Hepatocyte (in vitro differentiated cells): Measurements from ENCODE around the gene DCAF16. TPM values are rescaled to one million over a fixed set of nuclear protein-coding genes. Genes with fewer than 3 reads are reported as not detected.

Experiments used
- DNase-seq: peaks from one replicate; pipeline ENCODE4 v3.0.0-alpha.2; 2016; ENCODE audit warnings: low spot score
- H2AFZ ChIP-seq: fragments of 200-600 bp; sonication (generic); 2 replicates; pipeline ENCODE4 v1.6.0; 2016; ENCODE audit warnings: antibody characterized with exemption, mild to moderate bottlenecking
- H3K27ac ChIP-seq: fragments of 200-600 bp; sonication (generic); 2 replicates; pipeline ENCODE4 v1.5.1; 2016; ENCODE audit warnings: mild to moderate bottlenecking
- H3K27me3 ChIP-seq: fragments of 200-600 bp; sonication (generic); 2 replicates; pipeline ENCODE4 v1.6.1; 2016
- H3K36me3 ChIP-seq: fragments of 200-600 bp; sonication (generic); replicated peaks from 2 replicates; pipeline ENCODE4 v1.5.1; 2016; ENCODE audit warnings: low read depth; ENCODE audit not compliant: insufficient read depth
- H3K4me1 ChIP-seq: fragments of 200-600 bp; sonication (generic); 2 replicates; pipeline ENCODE4 v1.5.1; 2016; ENCODE audit warnings: mild to moderate bottlenecking, moderate library complexity; ENCODE audit not compliant: insufficient read depth
- H3K4me2 ChIP-seq: fragments of 200-600 bp; sonication (generic); 2 replicates; pipeline ENCODE4 v1.6.0; 2016
- H3K4me3 ChIP-seq: fragments of 200-600 bp; sonication (generic); 2 replicates; pipeline ENCODE4 v1.5.1; 2016; ENCODE audit warnings: mild to moderate bottlenecking
- H3K79me2 ChIP-seq: fragments of 200-600 bp; sonication (generic); 2 replicates; pipeline ENCODE4 v1.6.0; 2017; ENCODE audit warnings: mild to moderate bottlenecking
- H3K9me2 ChIP-seq: fragments of 200-600 bp; sonication (generic); replicated peaks from 2 replicates; pipeline ENCODE4 v1.6.0; 2017; ENCODE audit warnings: mild to moderate bottlenecking; ENCODE audit not compliant: insufficient read depth
- H3K9me3 ChIP-seq: fragments of 200-600 bp; sonication (generic); 2 replicates; pipeline ENCODE4 v1.5.1; 2016; ENCODE audit warnings: low read depth, mild to moderate bottlenecking
- H4K20me1 ChIP-seq: fragments of 200-600 bp; sonication (generic); 2 replicates; pipeline ENCODE4 v1.6.0; 2016; ENCODE audit warnings: mild to moderate bottlenecking; ENCODE audit not compliant: insufficient read depth, poor library complexity, severe bottlenecking
- EZH2 ChIP-seq: fragments of 200-600 bp; sonication (generic); IDR thresholded peaks from 2 replicates; pipeline ENCODE4 v1.6.1; 2016; ENCODE audit warnings: antibody characterized with exemption, mild to moderate bottlenecking, borderline replicate concordance
- EZH2phosphoT487 ChIP-seq: fragments of 200-600 bp; sonication (generic); IDR thresholded peaks from one replicate; pipeline ENCODE4 v1.6.1; 2018; ENCODE audit warnings: antibody characterized with exemption, mild to moderate bottlenecking, low read depth, moderate library complexity; ENCODE audit not compliant: unreplicated experiment, severe bottlenecking
- WGBS: methylation state at CpG from one replicate; pipeline ENCODE4 v1.1.6; 2016; ENCODE audit warnings: low lambda C conversion rate; ENCODE audit errors: missing lambda C conversion rate; 5-methylcytosine and 5-hydroxymethylcytosine counted together
- polyA plus RNA-seq: library from polyadenylated mRNA; unstranded; fragments of >200 nt; fragmentation: Nextera tagmentation; extraction: Ambion mirVana; gene quantifications from 2 replicates; pipeline ENCODE4 v1.2.1, GENCODE V29; 2016
- total RNA-seq: library from RNA; depleted of rRNA; stranded (reverse); fragments of >200 nt; gene quantifications from 2 replicates; pipeline ENCODE4 v1.2.3, GENCODE V29; 2014
- TF ChIP-seq, protein P1 (sequence below): fragments of 200-600 bp; sonication (generic); IDR thresholded peaks from 2 replicates; pipeline ENCODE4 v1.5.1; 2016; ENCODE audit warnings: antibody characterized with exemption, mild to moderate bottlenecking; ENCODE audit not compliant: poor library complexity

DCAF16 gene
- total and polyA plus RNA-seq, 2 experiments from 2014 or later: 11.9 to 23.3 TPM

DNA sequence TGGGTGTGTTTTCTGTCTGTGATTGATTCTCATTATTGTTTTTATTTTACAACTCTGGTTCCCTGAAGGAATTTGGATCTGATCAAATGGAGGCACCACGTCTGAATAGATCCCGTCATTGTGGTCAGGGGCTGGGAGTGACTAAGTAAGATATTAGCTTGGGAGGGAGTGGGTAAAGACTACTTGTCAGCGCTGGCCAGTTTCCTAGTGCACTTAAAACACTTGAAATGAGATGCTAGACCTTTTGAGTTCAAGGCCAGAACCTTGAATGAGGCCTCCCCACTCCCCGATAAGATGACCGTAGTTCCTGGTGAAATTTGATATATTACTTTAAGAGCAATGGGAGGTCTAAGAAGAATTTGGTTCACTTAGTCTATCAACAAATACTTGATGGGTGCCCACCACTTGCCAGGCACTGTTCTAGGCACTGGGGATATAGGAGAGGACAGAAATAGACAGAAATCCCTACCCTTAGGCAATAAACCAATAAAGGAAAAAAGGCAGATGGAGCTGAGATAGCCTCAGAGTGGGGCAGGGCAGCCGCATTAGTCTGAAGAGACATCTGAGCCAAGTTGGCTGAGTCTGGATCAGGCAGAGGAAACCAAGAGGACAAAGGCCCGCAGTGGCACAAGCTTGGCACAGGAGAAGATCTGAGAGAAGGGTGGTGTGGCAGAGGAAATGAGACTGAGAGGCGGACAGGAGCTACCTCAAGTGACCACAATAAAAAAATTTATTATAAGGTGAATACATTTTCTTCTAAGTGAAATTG, 41.0 kb downstream of the DCAF16 start:
- TF ChIP-seq EZH2: no peak
- TF ChIP-seq, protein P1, sequence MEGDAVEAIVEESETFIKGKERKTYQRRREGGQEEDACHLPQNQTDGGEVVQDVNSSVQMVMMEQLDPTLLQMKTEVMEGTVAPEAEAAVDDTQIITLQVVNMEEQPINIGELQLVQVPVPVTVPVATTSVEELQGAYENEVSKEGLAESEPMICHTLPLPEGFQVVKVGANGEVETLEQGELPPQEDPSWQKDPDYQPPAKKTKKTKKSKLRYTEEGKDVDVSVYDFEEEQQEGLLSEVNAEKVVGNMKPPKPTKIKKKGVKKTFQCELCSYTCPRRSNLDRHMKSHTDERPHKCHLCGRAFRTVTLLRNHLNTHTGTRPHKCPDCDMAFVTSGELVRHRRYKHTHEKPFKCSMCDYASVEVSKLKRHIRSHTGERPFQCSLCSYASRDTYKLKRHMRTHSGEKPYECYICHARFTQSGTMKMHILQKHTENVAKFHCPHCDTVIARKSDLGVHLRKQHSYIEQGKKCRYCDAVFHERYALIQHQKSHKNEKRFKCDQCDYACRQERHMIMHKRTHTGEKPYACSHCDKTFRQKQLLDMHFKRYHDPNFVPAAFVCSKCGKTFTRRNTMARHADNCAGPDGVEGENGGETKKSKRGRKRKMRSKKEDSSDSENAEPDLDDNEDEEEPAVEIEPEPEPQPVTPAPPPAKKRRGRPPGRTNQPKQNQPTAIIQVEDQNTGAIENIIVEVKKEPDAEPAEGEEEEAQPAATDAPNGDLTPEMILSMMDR: no peak
- TF ChIP-seq EZH2phosphoT487: no peak
- no peaks in the 10 kb centered on the region for H3K4me1 ChIP-seq
- no peak overlapping the region for H3K27ac ChIP-seq
- H2AFZ ChIP-seq: no peak overlapping the region
- H3K9me2 ChIP-seq: no peaks in the 10 kb centered on the region
- no peaks in the 10 kb centered on the region for H3K79me2 ChIP-seq
- DNase-seq: no peak
- H3K4me2 ChIP-seq: no peak overlapping the region
- no peaks in the 10 kb centered on the region for H3K9me3 ChIP-seq
- no peaks in the 10 kb centered on the region for H3K36me3 ChIP-seq
- no peak overlapping the region for H3K4me3 ChIP-seq
- no peaks in the 10 kb centered on the region for H3K27me3 ChIP-seq
- H4K20me1 ChIP-seq: no peaks in the 10 kb centered on the region
- WGBS: 65% methylated on average over 8 of the region's 8 CpGs

DNA sequence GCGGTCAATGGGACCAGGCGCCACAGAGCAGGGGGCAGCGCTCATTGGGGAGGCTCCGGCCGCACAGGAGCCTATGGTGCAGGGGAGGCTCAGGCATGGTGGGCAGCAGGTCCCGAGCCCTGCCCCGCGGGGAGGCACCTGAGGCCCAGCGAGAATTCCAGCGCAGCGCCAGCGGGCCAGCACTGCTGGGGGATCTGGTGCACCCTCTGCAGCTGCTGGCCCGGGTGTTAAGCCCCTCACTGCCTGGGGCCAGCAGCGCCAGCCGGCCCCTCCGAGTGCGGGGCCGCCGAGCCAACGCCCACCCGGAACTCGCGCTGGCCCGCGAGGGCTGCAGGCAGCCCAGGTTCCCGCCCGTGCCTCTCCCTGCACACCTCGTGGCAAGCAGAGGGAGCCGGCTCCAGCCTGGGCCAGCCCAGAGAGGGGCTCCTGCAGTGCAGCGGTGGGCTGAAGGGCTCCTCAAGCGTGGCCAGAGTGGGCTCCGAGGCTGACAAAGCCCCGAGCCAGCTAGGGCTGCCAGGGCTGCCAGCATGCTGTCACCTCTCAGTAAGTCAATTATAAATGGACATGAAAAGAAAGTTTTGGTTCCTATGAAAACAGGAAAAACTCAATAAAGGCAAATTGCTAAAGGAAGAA, 43.6 kb downstream of the DCAF16 start:
- Histone ChIP-seq H3K27me3 (no peaks in the 10 kb centered on the region), H4K20me1 (no peaks in the 10 kb centered on the region), H2AFZ (no peak overlapping the region), H3K79me2 (no peaks in the 10 kb centered on the region), H3K4me2 (no peak overlapping the region), H3K36me3 (no peaks in the 10 kb centered on the region), H3K9me3 (no peaks in the 10 kb centered on the region), H3K9me2 (no peaks in the 10 kb centered on the region), H3K4me1 (no peaks in the 10 kb centered on the region), H3K27ac (no peak overlapping the region), H3K4me3 (no peak overlapping the region)
- WGBS: 95% methylated on average over 33 of the region's 33 CpGs
- no peak for DNase-seq
- no peak for TF ChIP-seq EZH2
- no peak for TF ChIP-seq EZH2phosphoT487
- TF ChIP-seq, protein P1: no peak

DNA sequence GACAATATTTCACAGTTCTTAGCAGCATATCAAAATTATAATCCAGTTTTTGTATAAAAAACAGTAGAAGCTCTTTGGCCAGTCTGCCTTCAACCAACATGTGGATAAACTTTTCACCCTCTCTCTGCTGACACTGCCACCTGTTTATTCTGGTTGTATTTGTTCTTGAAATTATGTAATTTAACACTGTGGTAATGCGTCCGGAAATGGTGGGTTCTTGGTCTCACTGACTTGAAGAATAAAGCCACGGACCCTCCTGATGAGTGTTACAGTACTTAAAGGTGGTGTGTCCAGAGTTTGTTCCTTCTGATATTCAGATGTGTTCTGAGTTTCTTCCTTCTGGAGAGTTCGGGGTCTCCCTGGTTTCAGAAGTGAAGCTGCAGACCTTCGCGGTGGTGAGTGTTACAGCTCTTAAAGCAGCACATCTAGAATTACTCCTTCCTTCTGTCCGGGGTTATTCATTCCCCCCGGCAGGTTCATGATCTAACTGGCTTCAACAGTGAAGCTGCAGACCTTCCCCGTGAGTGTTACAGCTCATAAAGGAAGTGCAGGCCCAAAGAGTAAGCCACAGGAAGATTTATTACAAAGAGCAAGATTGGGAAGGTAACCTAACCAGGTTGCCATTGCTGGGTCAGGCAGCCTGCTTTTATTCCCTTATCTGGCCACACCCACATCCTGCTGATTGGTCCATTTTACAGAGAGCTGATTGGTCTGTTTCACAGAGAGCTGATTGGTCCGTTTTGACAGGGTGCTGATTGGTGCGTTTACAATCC, 44.9 kb downstream of the DCAF16 start:
- no peak for DNase-seq
- TF ChIP-seq, protein P1: no peak
- TF ChIP-seq EZH2 (no peak), EZH2phosphoT487 (no peak)
- Histone ChIP-seq H3K4me2 (no peak overlapping the region), H2AFZ (no peak overlapping the region), H3K9me3 (no peaks in the 10 kb centered on the region), H3K27me3 (no peaks in the 10 kb centered on the region), H3K9me2 (no peaks in the 10 kb centered on the region), H3K79me2 (no peaks in the 10 kb centered on the region), H4K20me1 (no peaks in the 10 kb centered on the region), H3K36me3 (no peaks in the 10 kb centered on the region), H3K4me3 (no peak overlapping the region), H3K27ac (no peak overlapping the region), H3K4me1 (no peaks in the 10 kb centered on the region)
- 91% methylated on average over 11 of the region's 11 CpGs for WGBS
